Activated CD4-positive, alpha-beta T cell treated with anti-CD3 and anti-CD28 coated beads for 48 hours (primary cell): ENCODE data around the gene GALNT12.

Experiments used
- DNase-seq: peaks from one replicate; pipeline ENCODE4 v3.0.0-alpha.2; 2020

The GALNT12 gene

DNA sequence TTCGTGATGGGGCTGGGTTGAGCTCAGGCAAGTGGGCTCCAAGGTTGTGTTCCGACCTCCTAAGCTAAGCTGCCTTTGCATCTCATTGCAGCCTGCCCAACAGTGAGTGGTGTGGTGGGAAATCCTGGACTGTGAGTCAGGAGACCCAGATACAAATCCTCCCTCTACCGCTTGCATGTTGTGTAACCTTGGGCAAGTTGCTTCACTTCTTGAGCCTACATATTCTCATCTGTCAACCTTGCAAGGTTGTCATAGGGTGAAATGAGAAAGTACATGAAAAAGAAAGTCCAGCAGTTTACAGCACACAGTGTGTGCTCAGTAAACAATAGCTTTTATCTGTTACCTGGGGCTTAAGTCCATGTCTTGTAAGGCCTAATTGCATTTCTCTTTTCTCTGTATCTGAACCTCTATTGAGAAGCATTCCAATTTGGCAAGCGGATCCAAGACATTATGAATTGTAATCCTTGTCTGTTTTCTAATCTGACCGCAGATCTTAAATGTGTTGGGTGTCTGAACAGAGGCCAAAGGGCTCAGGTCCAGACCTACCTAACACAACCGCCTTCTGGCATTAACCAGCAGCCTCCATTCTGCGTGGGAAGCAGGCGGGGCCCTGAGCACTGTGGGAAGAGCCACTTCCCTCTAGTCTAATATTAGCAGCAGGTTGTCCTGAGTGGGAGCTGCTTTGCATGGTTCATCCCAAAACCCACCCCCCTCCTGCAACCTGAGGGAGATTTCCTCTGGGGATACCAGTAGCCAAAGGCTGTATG is 1.8 kb upstream of the GALNT12 start:
- DNase-seq, result no peak

DNA sequence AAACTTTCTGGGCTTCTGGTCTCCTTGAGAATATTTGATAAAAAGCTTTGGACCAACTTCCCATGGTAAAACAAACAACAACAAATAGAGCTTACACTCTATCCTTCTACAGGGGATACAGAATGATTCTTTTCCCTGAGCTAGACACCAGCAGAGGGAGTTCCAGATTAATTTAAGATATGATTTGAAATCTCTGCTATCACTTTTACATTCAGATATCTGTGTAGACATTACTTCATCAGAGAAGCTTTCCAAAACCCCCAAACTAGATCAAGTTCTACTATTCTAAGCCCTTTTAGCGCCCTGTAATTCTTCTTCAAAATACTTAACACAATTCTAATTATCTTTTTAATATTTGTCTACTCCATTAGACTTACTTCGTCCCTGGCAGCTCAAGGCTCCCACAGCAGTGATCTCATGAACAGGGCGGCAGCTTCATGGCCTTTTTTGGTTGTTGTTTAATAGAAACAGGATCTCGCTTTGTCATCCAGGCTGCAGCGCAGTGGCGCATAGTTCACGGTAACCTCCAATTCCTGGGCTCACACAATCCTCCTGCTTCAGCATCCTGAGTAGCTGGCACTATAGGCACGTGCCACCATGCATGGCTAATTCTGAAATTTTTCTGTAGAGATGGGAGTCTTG is 955 bp upstream of the GALNT12 start:
- DNase-seq, result no peak

GRCh38 chr9:98807814-98808195 is 335 bp downstream of the GALNT12 start:
- DNase-seq, result peak; percentile 46

GRCh38 chr9:98808411-98808815 is 943 bp downstream of the GALNT12 start:
- DNase-seq, result no peak

DNA sequence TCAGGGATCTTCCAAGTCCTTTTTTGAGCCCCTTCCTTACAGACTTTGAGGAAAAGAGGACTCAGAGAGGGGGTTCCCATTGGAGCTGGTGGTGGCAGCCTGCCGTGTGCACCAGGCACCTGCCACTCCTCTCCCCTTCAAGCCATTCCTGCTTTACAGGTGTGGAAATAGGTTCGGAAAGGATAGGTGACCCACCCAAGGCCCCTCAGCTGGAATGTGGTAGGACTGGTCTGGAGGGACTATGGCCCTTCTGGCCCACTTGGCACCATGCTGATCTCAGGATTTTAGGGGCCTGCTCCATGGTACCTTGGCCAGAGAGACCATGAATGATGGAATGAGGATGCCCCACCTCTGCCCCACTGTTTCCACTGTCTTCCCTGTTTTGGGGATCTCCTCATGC is 1.4 kb downstream of the GALNT12 start:
- no peak for DNase-seq

- DNase-seq, result no peak
Measured at GRCh38 chr9:98809311-98810101, 2.0 kb downstream of the GALNT12 start.

DNA sequence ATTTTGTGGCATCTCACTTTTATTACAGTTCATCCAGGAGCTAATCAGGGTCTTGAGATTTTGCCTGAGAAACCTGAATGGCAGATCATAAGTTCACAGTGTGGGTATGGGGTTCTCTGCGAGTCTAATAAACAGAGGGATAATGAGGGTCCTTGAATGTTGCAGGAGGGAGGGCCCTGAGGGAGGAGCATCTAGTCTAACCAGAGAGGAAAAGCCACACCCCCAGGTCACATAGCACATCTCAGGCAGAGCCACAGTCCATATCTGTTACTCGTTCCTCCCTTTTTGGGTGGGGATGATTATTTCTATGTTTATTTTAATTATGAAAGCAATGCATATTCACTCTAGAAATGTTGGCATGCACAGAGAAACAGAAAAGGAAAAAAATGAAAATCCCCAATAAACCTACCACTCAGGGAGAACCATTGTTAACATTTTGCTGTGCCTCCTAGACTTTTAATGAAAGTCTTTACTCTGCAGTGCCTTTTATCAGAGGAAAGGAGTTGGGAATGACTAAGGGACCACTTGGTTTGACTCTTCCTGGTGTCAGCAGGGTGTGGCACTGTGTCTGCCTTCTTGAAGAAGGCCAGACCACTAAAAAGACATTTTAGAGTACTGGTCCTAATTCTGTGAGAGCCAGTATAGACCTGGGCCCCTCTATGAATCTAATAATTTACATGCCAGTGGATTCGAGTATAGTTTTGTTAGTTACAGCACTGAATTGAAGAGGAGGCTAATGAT is 2.8 kb downstream of the GALNT12 start:
- no peak for DNase-seq

GRCh38 chr9:98811051-98811650 is 3.7 kb downstream of the GALNT12 start:
- no peak for DNase-seq

DNA sequence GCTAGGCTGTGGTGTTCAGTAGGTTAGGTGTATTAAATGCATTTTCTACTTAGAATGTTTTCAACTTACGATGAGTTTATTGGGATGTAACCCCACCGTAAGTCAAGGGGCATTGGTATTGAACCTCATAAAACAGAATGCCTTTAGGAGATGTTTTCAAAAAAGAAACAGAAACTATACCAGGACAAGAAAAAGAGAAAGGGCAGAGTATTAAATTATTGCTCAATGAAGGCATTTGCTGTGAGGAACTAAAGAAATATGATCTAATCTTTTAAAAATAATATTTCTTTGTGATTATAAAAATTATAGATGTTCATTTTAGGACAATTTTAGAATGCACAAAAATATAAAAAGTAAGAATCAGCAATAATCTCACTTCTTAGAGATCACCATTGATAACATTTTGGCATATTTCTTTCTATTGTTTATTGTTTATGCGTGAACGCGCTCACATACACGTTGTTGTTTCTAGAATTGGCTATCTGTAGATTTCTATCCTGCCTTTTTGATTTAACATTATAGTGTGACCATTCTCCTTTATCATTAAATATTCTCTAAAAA is 8.0 kb downstream of the GALNT12 start:
- DNase-seq, result no peak

DNA sequence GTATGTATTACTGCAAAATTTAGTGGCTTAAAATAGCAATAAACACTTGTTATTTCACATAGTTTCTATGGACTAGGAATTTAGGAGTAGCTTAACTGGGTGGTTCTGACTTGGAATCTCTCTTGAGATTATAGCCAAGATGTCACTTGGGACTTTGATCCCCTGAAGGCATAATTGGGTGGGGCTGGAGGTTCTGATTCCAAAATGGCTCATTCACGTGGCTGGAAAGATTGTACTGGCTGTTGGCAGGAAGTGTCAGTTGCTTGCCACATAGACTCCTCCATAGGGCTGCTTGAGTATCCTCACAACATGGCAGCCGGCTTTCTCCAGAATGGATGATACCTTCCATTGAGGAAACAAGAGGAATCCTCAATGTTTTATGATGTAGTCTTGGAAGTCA is 11.3 kb downstream of the GALNT12 start:
- DNase-seq, result no peak

GRCh38 chr9:98819231-98819630 is 11.8 kb downstream of the GALNT12 start:
- DNase-seq, result no peak

DNA sequence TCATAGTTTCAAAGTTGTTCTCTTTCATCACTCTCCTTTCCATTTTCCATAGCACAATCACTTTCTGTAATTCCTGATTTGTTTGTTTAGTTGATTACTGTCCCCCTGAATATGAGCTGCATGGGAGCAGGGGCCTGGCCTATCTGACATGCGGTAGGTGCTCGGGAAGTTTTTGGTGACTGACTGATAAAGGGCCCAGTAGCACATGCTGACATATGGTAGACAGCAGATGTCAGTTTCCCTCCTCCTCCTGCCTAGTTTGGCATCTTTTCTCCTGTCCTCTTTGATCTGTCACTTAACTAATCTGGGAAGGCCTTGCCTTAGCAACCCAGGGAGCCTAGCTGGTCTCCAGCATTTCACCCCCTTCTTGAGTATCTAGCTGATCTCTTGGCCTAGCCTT is 14.4 kb downstream of the GALNT12 start:
- DNase-seq, result no peak

DNA sequence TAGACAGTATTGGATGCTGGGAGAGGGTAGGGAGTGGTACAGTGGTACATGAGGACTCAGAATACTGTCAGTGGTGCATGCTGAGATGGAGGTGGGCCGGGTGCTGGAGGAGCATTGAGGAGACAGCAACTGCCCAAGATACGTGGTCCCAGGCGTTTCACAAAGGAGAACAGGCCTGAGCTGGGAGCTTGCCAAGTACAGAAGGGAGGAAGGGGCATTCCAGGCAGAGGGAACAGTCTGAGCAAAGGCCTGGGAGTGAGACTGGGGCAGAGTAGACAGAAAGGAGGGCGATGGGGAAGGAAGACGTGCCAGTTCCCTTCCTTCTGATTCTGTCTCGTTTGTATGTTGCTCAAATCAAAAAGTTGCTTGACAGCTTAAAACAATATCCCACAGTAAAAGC is 15.2 kb downstream of the GALNT12 start:
- DNase-seq, result no peak

DNA sequence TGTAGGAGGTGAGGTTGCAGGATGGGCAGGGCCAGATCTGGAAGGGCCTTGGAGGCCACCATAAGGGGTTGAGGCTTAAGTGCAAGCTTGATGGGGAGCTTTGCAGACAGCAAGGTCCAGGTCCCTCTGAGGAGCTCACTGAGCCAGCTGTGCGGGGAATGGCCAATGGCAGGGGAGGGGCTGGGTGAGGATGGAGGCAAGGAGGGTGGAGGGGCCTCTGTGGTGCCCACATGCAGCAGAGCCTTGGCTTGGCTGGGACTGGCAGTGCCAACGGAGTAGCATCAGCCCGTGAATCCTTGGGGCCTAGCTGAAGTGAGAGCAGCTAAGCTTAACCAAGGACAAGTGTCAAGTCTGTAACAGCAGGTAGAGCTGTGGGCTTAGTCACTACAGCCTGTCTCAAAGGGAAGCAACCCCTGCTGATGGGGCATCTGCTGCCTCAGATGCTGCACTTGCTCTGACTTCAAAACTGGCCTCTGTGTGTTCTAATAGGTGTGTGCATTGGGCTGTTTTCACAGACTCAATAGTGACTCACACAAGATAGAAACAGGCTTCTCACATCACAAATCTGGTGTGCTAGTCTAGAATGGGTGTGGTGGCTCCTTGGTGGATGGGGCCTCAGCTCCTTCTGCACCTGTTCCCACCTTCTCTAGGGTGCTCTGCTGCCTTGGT is 16.3 kb downstream of the GALNT12 start:
- DNase-seq, result no peak

- DNase-seq, result no peak
Measured at GRCh38 chr9:98825414-98825813, 17.9 kb downstream of the GALNT12 start.

GRCh38 chr9:98826716-98827115 is 19.2 kb downstream of the GALNT12 start:
- DNase-seq, result no peak

GRCh38 chr9:98829766-98830165 is 22.3 kb downstream of the GALNT12 start:
- no peak for DNase-seq

GRCh38 chr9:98830554-98830953 is 23.1 kb downstream of the GALNT12 start:
- no peak for DNase-seq

- no peak for DNase-seq
Measured at GRCh38 chr9:98831696-98832095, 24.2 kb downstream of the GALNT12 start.

DNA sequence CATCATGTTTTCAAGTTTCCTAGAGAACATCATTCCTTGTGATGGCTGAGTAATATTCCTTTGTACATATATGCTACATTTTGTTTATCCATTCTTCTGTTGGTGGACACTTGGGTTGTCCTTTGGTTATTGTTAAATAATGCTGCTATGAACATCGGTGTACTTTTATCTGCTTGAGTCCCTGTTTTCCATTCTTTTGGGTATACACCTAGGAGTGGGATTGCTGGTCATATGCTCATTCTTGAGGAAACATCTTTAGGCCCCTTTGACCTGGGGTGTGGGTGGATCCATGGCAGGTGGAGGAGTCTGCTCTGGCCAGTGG is 25.3 kb downstream of the GALNT12 start:
- DNase-seq, result no peak

DNA sequence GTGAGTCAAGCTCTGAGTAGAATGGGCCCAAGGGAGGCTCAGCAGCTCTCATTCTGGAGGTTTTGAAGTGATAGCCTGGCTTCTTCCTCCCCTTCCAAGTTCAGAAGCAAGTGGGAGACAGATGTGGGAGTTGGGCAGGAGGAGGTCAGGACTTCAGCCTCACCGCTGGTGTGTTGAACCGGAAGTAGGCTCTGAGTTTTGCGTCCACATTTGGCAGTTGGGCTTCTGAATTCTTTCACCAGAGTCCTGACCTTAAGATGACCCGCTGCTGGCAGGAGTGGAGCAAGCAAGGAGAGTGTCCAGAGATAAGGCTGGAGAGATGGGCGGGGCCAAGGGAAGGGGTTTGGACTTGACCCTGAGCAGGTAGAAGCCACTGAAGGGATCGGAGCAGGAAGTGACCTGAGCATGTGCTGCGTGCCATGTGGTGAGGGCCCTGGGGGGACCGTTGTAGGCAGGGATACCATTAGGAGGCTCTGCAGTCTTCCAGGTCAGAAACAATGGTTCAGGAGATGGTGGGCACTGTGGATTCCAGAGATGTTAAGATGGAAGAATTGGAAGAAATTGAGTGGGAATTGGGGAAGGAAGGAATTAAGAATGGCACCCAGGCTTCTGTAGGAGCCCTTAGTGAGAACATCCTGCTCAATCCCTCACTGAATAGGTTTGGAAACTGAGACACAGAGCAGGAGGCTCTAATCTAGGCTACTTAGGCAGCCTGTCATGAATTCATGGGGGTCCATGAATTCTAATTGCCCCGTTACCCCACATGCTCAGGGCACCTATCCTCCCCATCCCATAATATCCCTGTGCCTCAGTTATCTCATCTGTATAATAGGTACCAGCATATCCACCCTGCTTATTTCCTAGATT is 25.9 kb downstream of the GALNT12 start:
- DNase-seq, result no peak
